DND-41 (cell line): ENCODE results near the gene SAMD5.

Experiments
- ATAC-seq: fragments of 200-7000 bp; cut with Tn5 transposase; 3 replicates; pipeline ENCODE4 v1.9.1; 2021; ENCODE audit warnings: low read depth; ENCODE audit not compliant: insufficient read depth
- DNase-seq: peaks from one replicate; pipeline ENCODE4 v3.0.0-alpha.2; 2020
- H2AFZ ChIP-seq: 2 replicates; pipeline ENCODE4 v1.6.0; 2012; ENCODE audit warnings: low read depth, low read length
- H3K27ac ChIP-seq: 2 replicates; pipeline ENCODE4 v1.5.1; 2012; ENCODE audit warnings: low read length, inconsistent platforms
- H3K27me3 ChIP-seq: fragments of 200-600 bp; sonication (generic); 2 replicates; pipeline ENCODE4 v1.6.0; 2012; ENCODE audit warnings: low read length, mild to moderate bottlenecking, inconsistent platforms; ENCODE audit not compliant: insufficient read depth, poor library complexity
- H3K36me3 ChIP-seq: 2 replicates; pipeline ENCODE4 v1.5.1; 2012; ENCODE audit warnings: low read length, inconsistent platforms; ENCODE audit not compliant: insufficient read depth
- H3K4me1 ChIP-seq: 2 replicates; pipeline ENCODE4 v1.5.1; 2012; ENCODE audit warnings: mild to moderate bottlenecking, low read length; ENCODE audit not compliant: insufficient read depth
- H3K4me2 ChIP-seq: 2 replicates; pipeline ENCODE4 v1.6.0; 2012; ENCODE audit warnings: mild to moderate bottlenecking, moderate library complexity, low read length, inconsistent platforms; ENCODE audit not compliant: insufficient read depth
- H3K4me3 ChIP-seq, 2 experiments: fragments of 200-600 bp in 1 of 2; shearing (Covaris generic) in 1 of 2; 2 replicates each; pipeline ENCODE4 v1.5.1; 2012 to 2016; ENCODE audit warnings: inconsistent platforms in 2 of 2, low read length in 2 of 2, mild to moderate bottlenecking in 2 of 2, low read depth in 1 of 2, moderate library complexity in 1 of 2
- H3K79me2 ChIP-seq: 2 replicates; pipeline ENCODE4 v1.6.0; 2012; ENCODE audit warnings: low read length, inconsistent platforms; ENCODE audit not compliant: insufficient read depth
- H3K9ac ChIP-seq: 2 replicates; pipeline ENCODE4 v1.6.0; 2012; ENCODE audit warnings: low read depth, mild to moderate bottlenecking, inconsistent platforms, low read length, moderate library complexity
- H3K9me3 ChIP-seq: 2 replicates; pipeline ENCODE4 v1.5.1; 2012; ENCODE audit warnings: low read length, moderate library complexity, mild to moderate bottlenecking, inconsistent platforms; ENCODE audit not compliant: insufficient read depth, severe bottlenecking
- H4K20me1 ChIP-seq: 2 replicates; pipeline ENCODE4 v1.6.0; 2012; ENCODE audit warnings: low read length; ENCODE audit not compliant: insufficient read depth
- CTCF ChIP-seq: IDR thresholded peaks from 2 replicates; pipeline ENCODE4 v1.5.1; 2012; ENCODE audit warnings: borderline replicate concordance, low read length, moderate library complexity, mild to moderate bottlenecking; ENCODE audit not compliant: poor library complexity, severe bottlenecking; ENCODE audit errors: extremely low read depth
- EZH2 ChIP-seq: IDR thresholded peaks from 3 replicates; pipeline ENCODE4 v1.6.1; 2012; ENCODE audit warnings: borderline replicate concordance, low read depth, mild to moderate bottlenecking, moderate library complexity, low read length, inconsistent platforms; ENCODE audit not compliant: severe bottlenecking

Gene SAMD5

GRCh38 chr6:147548921-147549475 lies 40.5 kb downstream of the SAMD5 start:
- H3K27me3 ChIP-seq: no peaks in the 10 kb centered on the region
- H3K79me2 ChIP-seq: no peaks in the 10 kb centered on the region
- no peaks in the 10 kb centered on the region for H3K36me3 ChIP-seq
- no peak overlapping the region for H3K4me2 ChIP-seq
- H3K9ac ChIP-seq: no peak overlapping the region
- H3K4me1 ChIP-seq: no peaks in the 10 kb centered on the region
- DNase-seq (no peak), ATAC-seq (no peak)
- H2AFZ ChIP-seq: no peak overlapping the region
- no peak for TF ChIP-seq EZH2
- TF ChIP-seq CTCF: no peak
- H4K20me1 ChIP-seq: no peaks in the 10 kb centered on the region
- H3K27ac ChIP-seq: no peak overlapping the region
- no peaks in the 10 kb centered on the region for H3K9me3 ChIP-seq
- no peak overlapping the region for H3K4me3 ChIP-seq

- H3K36me3 ChIP-seq: no peaks in the 10 kb centered on the region
- DNase-seq: no peak
- H4K20me1 ChIP-seq: no peaks in the 10 kb centered on the region
- ATAC-seq: no peak
- no peak overlapping the region for H3K4me3 ChIP-seq
- H3K79me2 ChIP-seq: no peaks in the 10 kb centered on the region
- H3K27me3 ChIP-seq: no peaks in the 10 kb centered on the region
- H3K4me2 ChIP-seq: no peak overlapping the region
- H3K9me3 ChIP-seq: no peaks in the 10 kb centered on the region
- no peak overlapping the region for H3K27ac ChIP-seq
- H3K9ac ChIP-seq: no peak overlapping the region
- TF ChIP-seq CTCF: no peak
- TF ChIP-seq EZH2: no peak
- H2AFZ ChIP-seq: no peak overlapping the region
- H3K4me1 ChIP-seq: no peaks in the 10 kb centered on the region
These were observed 41.0 kb downstream of the SAMD5 start for GRCh38 chr6:147549531-147549930.

GRCh38 chr6:147551976-147552375 lies 43.5 kb downstream of the SAMD5 start:
- no peaks in the 10 kb centered on the region for H3K27me3 ChIP-seq
- H4K20me1 ChIP-seq: no peaks in the 10 kb centered on the region
- TF ChIP-seq EZH2 (no peak), CTCF (no peak)
- no peaks in the 10 kb centered on the region for H3K79me2 ChIP-seq
- no peaks in the 10 kb centered on the region for H3K9me3 ChIP-seq
- H3K4me1 ChIP-seq: no peaks in the 10 kb centered on the region
- no peak overlapping the region for H3K27ac ChIP-seq
- ATAC-seq: no peak
- no peak overlapping the region for H2AFZ ChIP-seq
- H3K9ac ChIP-seq: no peak overlapping the region
- no peak overlapping the region for H3K4me3 ChIP-seq
- DNase-seq: no peak
- H3K36me3 ChIP-seq: no peaks in the 10 kb centered on the region
- H3K4me2 ChIP-seq: no peak overlapping the region

GRCh38 chr6:147553099-147553498 lies 44.6 kb downstream of the SAMD5 start:
- no peaks in the 10 kb centered on the region for H3K79me2 ChIP-seq
- H3K36me3 ChIP-seq: no peaks in the 10 kb centered on the region
- H3K4me3 ChIP-seq: no peak overlapping the region
- H3K4me2 ChIP-seq: no peak overlapping the region
- H3K4me1 ChIP-seq: no peaks in the 10 kb centered on the region
- TF ChIP-seq EZH2: no peak
- TF ChIP-seq CTCF: no peak
- no peaks in the 10 kb centered on the region for H3K27me3 ChIP-seq
- ATAC-seq (no peak), DNase-seq (no peak)
- H4K20me1 ChIP-seq: no peaks in the 10 kb centered on the region
- H3K9me3 ChIP-seq: no peaks in the 10 kb centered on the region
- H3K9ac ChIP-seq: no peak overlapping the region
- H3K27ac ChIP-seq: no peak overlapping the region
- no peak overlapping the region for H2AFZ ChIP-seq
